IMR-90 (cell line): ENCODE results near the gene SKP2. TPM values are rescaled to one million over a fixed set of nuclear protein-coding genes. Genes with fewer than 3 reads are reported as not detected.

Source experiments
- ATAC-seq: fragments of 200-7000 bp; cut with Tn5 transposase; 2 replicates; pipeline ENCODE4 v1.9.1; 2020; ENCODE audit warnings: low read depth, mild to moderate bottlenecking, moderate library complexity
- BruUV-seq: library from RNA; stranded (reverse); fragments of 400-500 nt; replicated peaks from 2 replicates; lab custom pipeline; 2021; lab: Mats Ljungman, UMichigan
- CTCF ChIA-PET: fragments of 300-600 bp; formaldehyde crosslinking; extraction: SDS; loops from one replicate; lab custom pipeline; 2021; ENCODE audit warnings: antibody characterized with exemption; lab: Yijun Ruan, JAX
- POLR2A ChIA-PET: fragments of 300-600 bp; sonication (Branson Sonifier 250); formaldehyde crosslinking; loops from one replicate; lab custom pipeline; 2022; ENCODE audit warnings: antibody characterized with exemption; ENCODE audit not compliant: unreplicated experiment; lab: Charles Lee
- DNase-seq: peaks from one replicate; pipeline ENCODE4 v3.0.0; 2013
- H2AFZ ChIP-seq: replicated peaks from 2 replicates; pipeline ENCODE3; 2013; ENCODE audit warnings: low read length, mild to moderate bottlenecking; ENCODE audit not compliant: poor library complexity
- H2AK5ac ChIP-seq: 2 replicates; pipeline ENCODE4 v1.6.1; 2013; ENCODE audit warnings: low read depth, low read length, inconsistent platforms
- H2AK9ac ChIP-seq: replicated peaks from 2 replicates; pipeline ENCODE3; 2013; ENCODE audit warnings: mild to moderate bottlenecking, low read depth, low read length, moderate library complexity; ENCODE audit not compliant: poor library complexity
- H2BK120ac ChIP-seq: 2 replicates; pipeline ENCODE4 v1.6.1; 2013; ENCODE audit warnings: low read depth, low read length, inconsistent platforms
- H2BK15ac ChIP-seq: 3 replicates; pipeline ENCODE4 v1.6.1; 2013; ENCODE audit warnings: low read depth, low read length, inconsistent platforms
- H2BK20ac ChIP-seq: 2 replicates; pipeline ENCODE4 v1.6.1; 2013; ENCODE audit warnings: low read depth, mild to moderate bottlenecking, inconsistent platforms, low read length, moderate library complexity
- H2BK5ac ChIP-seq: 2 replicates; pipeline ENCODE4 v1.6.1; 2013; ENCODE audit warnings: mild to moderate bottlenecking, low read depth, low read length, inconsistent platforms; ENCODE audit not compliant: poor library complexity, severe bottlenecking
- H3K14ac ChIP-seq: replicated peaks from 2 replicates; pipeline ENCODE4 v1.6.1; 2013; ENCODE audit warnings: low read depth, low read length, inconsistent platforms
- H3K18ac ChIP-seq: 2 replicates; pipeline ENCODE4 v1.6.1; 2013; ENCODE audit warnings: low read depth, low read length, control low read depth
- H3K23ac ChIP-seq: 2 replicates; pipeline ENCODE4 v1.6.1; 2013; ENCODE audit warnings: low read depth, low read length, inconsistent platforms
- H3K27ac ChIP-seq: 2 replicates; pipeline ENCODE4 v1.5.1; 2013; ENCODE audit warnings: mild to moderate bottlenecking, control low read depth, low read length; ENCODE audit not compliant: insufficient read depth
- H3K27me3 ChIP-seq: 2 replicates; pipeline ENCODE4 v1.6.1; 2013; ENCODE audit warnings: low read length; ENCODE audit not compliant: control insufficient read depth, insufficient read depth
- H3K36me3 ChIP-seq: 2 replicates; pipeline ENCODE4 v1.6.1; 2013; ENCODE audit warnings: low read length, mixed read lengths; ENCODE audit not compliant: control insufficient read depth, insufficient read depth
- H3K4ac ChIP-seq: 2 replicates; pipeline ENCODE4 v1.6.1; 2013; ENCODE audit warnings: low read depth, low read length, inconsistent platforms
- H3K4me1 ChIP-seq: 2 replicates; pipeline ENCODE4 v1.6.1; 2013; ENCODE audit warnings: low read length, mixed read lengths; ENCODE audit not compliant: control insufficient read depth, insufficient read depth
- H3K4me2 ChIP-seq: 2 replicates; pipeline ENCODE4 v1.6.1; 2013; ENCODE audit warnings: low read depth, mild to moderate bottlenecking, control low read depth, low read length, moderate library complexity
- H3K4me3 ChIP-seq: 2 replicates; pipeline ENCODE4 v1.5.1; 2013; ENCODE audit warnings: low read depth, mild to moderate bottlenecking, control low read depth, low read length, moderate library complexity; ENCODE audit not compliant: insufficient read depth
- H3K56ac ChIP-seq: 2 replicates; pipeline ENCODE4 v1.6.1; 2013; ENCODE audit warnings: low read length, inconsistent platforms; ENCODE audit not compliant: insufficient read depth; ENCODE audit errors: extremely low read depth
- H3K79me1 ChIP-seq, 2 experiments: 2 replicates each; pipeline ENCODE4 v1.6.1; 2013; ENCODE audit warnings: low read length in 2 of 2, inconsistent platforms in 1 of 2, low read depth in 1 of 2
- H3K9ac ChIP-seq: 2 replicates; pipeline ENCODE4 v1.6.1; 2013; ENCODE audit warnings: low read depth, low read length, control low read depth
- H3K9me1 ChIP-seq: 2 replicates; pipeline ENCODE4 v1.6.1; 2013; ENCODE audit warnings: low read length, inconsistent platforms; ENCODE audit not compliant: insufficient read depth
- H3K9me3 ChIP-seq: 2 replicates; pipeline ENCODE4 v1.6.1; 2013; ENCODE audit warnings: low read length; ENCODE audit not compliant: control insufficient read depth, insufficient read depth
- H4K20me1 ChIP-seq: 2 replicates; pipeline ENCODE4 v1.6.1; 2013; ENCODE audit warnings: low read length, inconsistent platforms; ENCODE audit not compliant: insufficient read depth
- H4K5ac ChIP-seq: 2 replicates; pipeline ENCODE4 v1.6.1; 2013; ENCODE audit warnings: mild to moderate bottlenecking, low read depth, low read length, control low read depth
- H4K8ac ChIP-seq, 2 experiments: 2 replicates each; pipeline ENCODE4 v1.6.1; 2013; ENCODE audit warnings: low read depth in 2 of 2, low read length in 2 of 2, control low read depth in 1 of 2, inconsistent platforms in 1 of 2
- H4K91ac ChIP-seq: 2 replicates; pipeline ENCODE4 v1.6.1; 2013; ENCODE audit warnings: low read depth, low read length, inconsistent platforms; ENCODE audit not compliant: insufficient read depth
- CHD1 ChIP-seq: IDR thresholded peaks from 2 replicates; pipeline ENCODE4 v1.6.1; 2012; ENCODE audit warnings: low read depth, low read length, improper control_type of control experiment
- ELK1 ChIP-seq: fragments of 150-350 bp; IDR thresholded peaks from 2 replicates; pipeline ENCODE4 v1.6.1; 2016; ENCODE audit warnings: low read depth, mild to moderate bottlenecking, low read length, moderate library complexity, borderline replicate concordance
- MAFK ChIP-seq: IDR thresholded peaks from 2 replicates; pipeline ENCODE4 v1.6.1; 2012; ENCODE audit warnings: low read depth, low read length, improper control_type of control experiment
- NFE2L2 ChIP-seq: fragments of 150-350 bp; IDR thresholded peaks from 2 replicates; pipeline ENCODE4 v1.6.1; 2016; ENCODE audit warnings: low read depth, mild to moderate bottlenecking, low read length
- USF2 ChIP-seq: fragments of 150-350 bp; IDR thresholded peaks from 2 replicates; pipeline ENCODE4 v1.6.1; 2017; ENCODE audit warnings: mild to moderate bottlenecking, antibody characterized with exemption, low read length, low read depth
- WGBS, 2 experiments: methylation state at CpG; one replicate each; pipeline versions ENCODE4 v1.1.5 to v1.1.7; 2013; ENCODE audit warnings: missing lambda C conversion rate in 2 of 2; ENCODE audit not compliant: insufficient read length in 1 of 2; ENCODE audit errors: extremely low coverage in 2 of 2; 5-methylcytosine and 5-hydroxymethylcytosine counted together
- dilution Hi-C: fragments of 300-500 bp; cut with HindIII; formaldehyde crosslinking; loops from one replicate; pipeline ENCODE4 v1.14.3; 2018; ENCODE audit warnings: low sequenced_read_pairs; ENCODE audit not compliant: unreplicated experiment
- in situ Hi-C: fragments of 300-500 bp; cut with MboI; formaldehyde crosslinking; loops from 3 replicates; pipeline ENCODE4 v1.14.3; 2019; ENCODE audit warnings: low sequenced_read_pairs, inconsistent platforms, mixed read lengths
- intact Hi-C: fragments of 100-400 bp; cut with micrococcal nuclease; formaldehyde crosslinking; loops from 2 replicates; pipeline ENCODE4 v1.10.0; 2022
- polyA plus RNA-seq, 3 experiments: library from polyadenylated mRNA; depleted of rRNA; stranded (reverse); fragments of >200 nt; gene quantifications; 2 replicates each; pipeline ENCODE4 v1.2.3, GENCODE V29; 2012; ENCODE audit warnings: low replicate concordance in 1 of 3
- total RNA-seq: library from RNA; depleted of rRNA; stranded (reverse); fragments of >200 nt; gene quantifications from 2 replicates; pipeline ENCODE4 v1.2.3, GENCODE V29; 2012

SKP2 gene
- total and polyA plus RNA-seq, 2 of the 4 experiments (the other 2 are of a cell fraction), result 23.3 to 92.1 TPM

- Histone ChIP-seq H4K5ac (no peak overlapping the region), H3K23ac (no peak overlapping the region)
- CTCF ChIA-PET, result no interaction called here
Observed at GRCh38 chr5:36222620-36223019, 70.7 kb downstream of the SKP2 start.

More at GRCh38 chr5:36222620-36223019, 70.7 kb downstream of the SKP2 start:
- Histone ChIP-seq H3K4ac (no peak overlapping the region), H3K4me2 (peak overlapping the region; percentile 17; the same call in 1 of the 2 replicates), H2BK20ac (no peak overlapping the region), H2AFZ (no peak overlapping the region), H2BK120ac (no peak overlapping the region), H2AK5ac (peak overlapping the region; percentile 72; the same call in 1 of the 2 replicates), H3K27me3 (no peaks in the 10 kb centered on the region), H2BK15ac (no peak overlapping the region), H3K18ac (no peak overlapping the region), H3K9me3 (no peaks in the 10 kb centered on the region), H3K4me1 (peaks cover 2% of the 10 kb centered on the region), H2BK5ac (peak overlapping the region; percentile 7), H3K4me3 (no peak overlapping the region), H3K36me3 (peaks cover 8% of the 10 kb centered on the region), H3K9me1 (0 out of 2 replicates have a peak, but pooled peaks cover 2% of the 10 kb centered on the region), H4K91ac (no peak overlapping the region), H3K9ac (no peak overlapping the region), H3K27ac (no peak overlapping the region), H2AK9ac (no peak overlapping the region), H4K20me1 (no peaks in the 10 kb centered on the region), H4K8ac (peak overlapping the region in 1 of 2 experiments; percentile 43; a peak in 1 of 4 replicates), H3K79me1 (peaks cover 0 to 6% of the 10 kb centered on the region in 2 experiments; a peak in 1 of 4 replicates), H3K14ac (no peak overlapping the region), H3K56ac (no peak overlapping the region)
- POLR2A ChIA-PET, result no interaction called here
- intact Hi-C loops, result no loop called here
- BruUV-seq, result no TSS peak
- ATAC-seq, result peak; percentile 77
- in situ Hi-C loops, result loop anchor here (10.0 kb wide), 1 partner anchor 82 kb away; the partner anchor contains the start of gene RANBP3L
- no peak for TF ChIP-seq ELK1
- no peak for TF ChIP-seq MAFK
- TF ChIP-seq USF2, result no peak
- TF ChIP-seq CHD1, result no peak
- TF ChIP-seq NFE2L2, result no peak
- peak; percentile 63 for DNase-seq
- no CpG with 5 or more reads among the region's 1 CpG for WGBS, 2 experiments
- dilution Hi-C loops, result no loop called here
